GM19395 (cell line): ENCODE measurements around the gene CLEC4E.
A peak's percentile ranks its signal among the peaks of the same experiment; 100 is the strongest.
"Not testable (repeated sequence)": the region's sequence is repeated elsewhere in the genome, so short reads cannot be mapped to it uniquely, and the experiment has no call there.

Source experiments
- ATAC-seq: cut with Tn5 transposase; IDR thresholded peaks from one replicate; pipeline ENCODE4 v1.9.1; 2021; ENCODE audit warnings: mild to moderate bottlenecking, moderate library complexity; ENCODE audit not compliant: unreplicated experiment

CLEC4E gene, protein sequence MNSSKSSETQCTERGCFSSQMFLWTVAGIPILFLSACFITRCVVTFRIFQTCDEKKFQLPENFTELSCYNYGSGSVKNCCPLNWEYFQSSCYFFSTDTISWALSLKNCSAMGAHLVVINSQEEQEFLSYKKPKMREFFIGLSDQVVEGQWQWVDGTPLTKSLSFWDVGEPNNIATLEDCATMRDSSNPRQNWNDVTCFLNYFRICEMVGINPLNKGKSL

DNA sequence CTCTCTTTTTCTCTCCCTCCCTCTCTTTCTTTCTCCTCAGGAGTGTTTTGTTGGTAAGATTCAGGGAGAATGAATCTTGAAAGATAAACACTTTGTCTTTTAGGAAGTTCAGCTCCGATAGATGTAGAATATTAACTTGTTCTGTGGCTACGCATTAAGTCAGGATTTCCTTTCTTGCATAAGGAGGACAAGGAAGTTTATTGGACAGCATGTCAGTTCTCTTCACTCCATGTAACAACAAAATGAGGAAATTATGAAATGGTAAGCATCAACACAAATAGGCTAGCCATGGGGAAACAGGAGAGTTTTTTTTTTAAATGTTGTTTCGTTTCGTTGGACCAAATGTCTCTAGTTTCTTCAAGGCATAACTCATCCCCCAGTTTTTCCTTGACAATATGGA lies at the start of gene CLEC4E:
TSS of gene CLEC4E (minus strand) at position 75 of the 400 bp plus-strand sequence. CDS start 108 bp downstream, outside the sequence.
- ATAC-seq, result not testable (repeated sequence)

DNA sequence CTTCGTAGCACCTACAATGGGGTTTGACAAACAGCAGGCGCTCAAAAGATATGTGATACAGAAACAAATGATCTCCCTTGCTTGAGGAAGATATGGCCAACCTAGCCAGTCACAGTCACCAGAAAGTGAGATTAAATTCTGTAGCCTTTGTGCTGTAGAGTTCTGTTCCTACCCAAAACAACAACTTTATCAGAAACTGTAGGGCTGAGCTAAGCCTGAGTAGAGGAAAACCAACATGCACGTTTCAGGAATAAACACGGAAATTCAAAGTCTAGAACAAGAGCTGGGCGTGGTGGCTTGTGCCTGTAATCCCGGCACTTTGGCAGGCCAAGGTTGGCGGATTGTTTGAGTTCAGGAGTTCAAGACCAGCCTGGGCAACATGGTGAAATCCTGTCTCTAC lies 49.0 kb upstream of the CLEC4E start:
- no peak for ATAC-seq

DNA sequence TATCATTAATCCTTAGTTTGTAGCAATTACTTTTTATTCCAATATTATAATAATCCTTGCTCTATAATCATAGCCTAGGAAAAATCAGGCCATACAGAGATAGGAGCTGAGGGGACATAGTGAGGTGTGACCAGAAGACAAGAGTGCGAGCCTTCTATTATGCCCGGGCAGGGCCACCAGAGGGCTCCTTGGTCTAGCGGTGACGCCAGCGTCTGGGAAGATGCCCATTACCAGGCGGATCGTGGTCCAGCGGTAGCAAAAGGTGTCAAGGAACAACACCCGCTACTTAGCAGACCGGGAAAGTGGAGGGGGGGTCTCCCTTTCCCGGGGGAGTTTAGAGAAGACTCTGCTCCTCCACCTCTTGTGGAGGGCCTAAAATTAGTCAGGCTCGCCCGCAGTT lies 43.8 kb upstream of the CLEC4E start:
- not testable (repeated sequence) for ATAC-seq

DNA sequence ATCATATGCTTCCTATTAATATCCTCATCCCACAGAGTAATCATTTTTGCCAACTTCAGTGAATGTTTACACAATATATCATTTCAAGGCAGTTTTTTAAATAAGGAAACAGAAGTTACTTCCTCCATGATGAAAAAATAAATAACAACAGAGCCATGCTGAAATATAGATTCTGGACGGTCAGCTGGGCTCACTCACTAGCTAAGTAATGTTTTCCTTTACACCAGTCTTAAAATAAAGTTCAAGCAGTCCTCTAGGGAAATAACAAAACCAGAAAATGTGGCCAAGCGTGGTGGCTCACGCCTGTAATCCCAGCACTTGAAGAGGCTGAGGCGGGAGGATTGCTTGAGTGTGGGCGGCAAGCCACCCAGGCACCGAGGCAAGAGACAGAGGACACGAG lies 43.3 kb upstream of the CLEC4E start:
- ATAC-seq, result no peak

DNA sequence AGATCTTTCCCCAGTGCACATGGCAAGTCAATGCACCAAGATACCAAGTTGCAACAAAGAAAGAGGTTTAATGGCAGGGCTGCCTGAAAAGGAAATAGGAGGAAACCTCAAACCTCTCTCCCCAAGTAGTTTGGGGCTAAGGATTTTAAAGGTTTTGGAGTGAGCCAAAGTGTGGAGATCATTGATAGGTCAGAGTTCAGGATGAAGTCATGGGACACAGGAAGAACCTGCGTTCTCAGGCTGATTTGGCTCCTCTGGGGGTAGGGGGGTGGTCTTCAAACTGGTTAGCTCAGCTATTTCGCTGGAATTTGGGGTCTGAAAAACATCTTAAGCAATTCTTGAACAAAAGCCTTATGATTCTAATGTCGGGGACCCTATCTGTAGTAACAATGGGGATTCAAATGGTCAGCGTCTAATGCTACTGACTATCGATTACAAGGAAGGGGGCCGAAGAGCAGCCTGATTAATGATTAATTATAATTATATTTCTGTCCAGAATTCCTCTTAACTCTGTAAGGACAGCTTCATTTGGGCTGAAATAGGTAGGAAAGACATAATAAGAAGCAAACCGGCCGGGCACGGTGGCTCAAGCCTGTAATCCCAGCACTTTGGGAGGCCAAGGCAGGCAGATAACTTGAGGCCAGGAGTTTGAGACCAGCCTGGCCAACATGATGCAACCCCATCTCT lies 40.5 kb upstream of the CLEC4E start:
- no peak for ATAC-seq

DNA sequence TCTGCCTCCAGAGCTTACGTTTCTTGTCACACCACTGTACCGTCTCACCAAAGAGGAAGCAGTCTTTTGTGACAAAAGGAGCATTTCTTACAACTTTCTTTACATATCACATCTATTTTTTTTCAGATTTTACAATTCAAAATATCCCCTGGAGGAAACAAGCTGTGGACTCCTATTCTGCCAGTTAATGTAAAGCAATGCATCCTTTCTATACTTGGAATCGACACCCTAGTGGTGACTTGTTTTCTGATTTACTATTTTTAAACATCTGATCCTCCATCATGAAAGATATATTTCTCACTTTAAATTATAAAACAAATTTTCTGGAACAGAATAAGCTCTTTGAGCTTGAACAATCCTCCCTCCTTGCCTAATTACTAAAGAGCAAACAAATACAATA lies 37.2 kb upstream of the CLEC4E start:
- ATAC-seq, result no peak

DNA sequence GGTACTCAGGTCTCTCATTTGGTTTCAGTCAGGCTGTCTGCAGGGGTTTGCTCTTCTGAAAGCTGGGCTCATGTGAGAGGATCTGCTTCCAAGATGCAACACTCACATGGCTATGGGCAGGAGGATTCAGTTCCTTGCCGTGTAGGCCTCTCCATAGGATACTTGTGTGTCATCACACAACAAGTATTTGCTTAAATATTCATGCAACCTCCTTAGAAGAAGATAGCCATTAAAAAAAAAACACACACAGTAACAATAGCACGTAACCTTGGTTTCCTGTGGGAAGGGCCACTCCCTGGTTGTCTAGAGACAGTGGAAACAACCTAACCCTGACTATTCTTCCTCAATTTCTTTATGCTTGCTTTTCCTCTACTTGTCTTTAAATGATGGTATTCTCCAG lies 31.8 kb upstream of the CLEC4E start:
- ATAC-seq, result no peak

DNA sequence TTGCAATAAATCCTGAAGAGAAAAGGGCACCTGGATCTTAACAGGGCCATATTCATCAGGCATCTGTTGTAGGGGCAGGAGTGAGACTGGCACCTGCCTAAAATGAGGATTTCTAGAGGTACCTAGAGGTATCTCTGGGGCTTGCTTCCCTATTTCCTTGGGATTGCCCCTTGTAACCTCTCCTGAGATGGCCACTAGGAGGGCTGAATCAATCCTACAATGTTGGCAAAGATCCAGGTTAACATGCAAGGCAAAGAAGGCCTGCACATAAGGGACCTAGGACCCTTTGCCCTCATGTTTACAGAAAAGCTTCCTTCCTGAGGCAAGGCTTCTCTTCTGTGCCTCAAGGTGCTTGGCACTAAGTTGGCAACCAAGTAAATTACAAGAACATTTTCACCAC lies 25.8 kb upstream of the CLEC4E start:
- no peak for ATAC-seq

DNA sequence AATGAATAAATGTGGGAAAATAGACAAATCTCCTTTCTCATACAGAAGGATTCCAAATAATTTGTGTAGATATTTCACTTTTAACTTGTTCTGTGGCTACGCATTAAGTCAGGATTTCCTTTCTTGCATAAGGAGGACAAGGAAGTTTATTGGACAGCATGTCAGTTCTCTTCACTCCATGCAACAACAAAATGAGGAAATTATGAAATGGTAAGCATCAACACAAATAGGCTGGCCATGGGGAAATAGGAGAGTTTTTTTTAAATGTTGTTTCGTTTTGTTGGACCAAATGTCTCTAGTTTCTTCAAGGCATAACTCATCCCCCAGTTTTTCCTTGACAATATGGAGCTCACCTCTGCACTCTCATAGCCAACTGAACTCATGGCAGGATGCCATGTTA lies 25.3 kb upstream of the CLEC4E start:
- not testable (repeated sequence) for ATAC-seq

DNA sequence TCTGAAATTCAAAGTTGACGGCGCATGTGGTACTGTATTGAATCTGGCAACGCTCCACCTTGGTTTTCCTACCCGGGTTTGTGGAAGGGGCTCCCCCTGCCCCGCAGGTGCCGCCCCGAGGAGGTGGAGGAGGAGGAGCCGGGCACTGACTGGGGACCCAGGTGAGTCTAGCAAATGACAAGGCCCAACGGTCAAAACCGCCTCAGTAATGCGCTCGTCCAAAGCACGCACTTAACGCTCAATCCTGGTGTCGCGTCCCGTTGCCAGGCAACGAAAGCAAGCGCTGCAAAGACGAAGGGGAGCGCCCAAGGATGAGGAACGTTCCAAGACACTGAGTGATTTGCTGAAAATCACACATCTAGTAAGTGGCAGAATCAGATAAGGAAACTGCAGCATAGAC lies 24.0 kb upstream of the CLEC4E start:
- ATAC-seq, result no peak

DNA sequence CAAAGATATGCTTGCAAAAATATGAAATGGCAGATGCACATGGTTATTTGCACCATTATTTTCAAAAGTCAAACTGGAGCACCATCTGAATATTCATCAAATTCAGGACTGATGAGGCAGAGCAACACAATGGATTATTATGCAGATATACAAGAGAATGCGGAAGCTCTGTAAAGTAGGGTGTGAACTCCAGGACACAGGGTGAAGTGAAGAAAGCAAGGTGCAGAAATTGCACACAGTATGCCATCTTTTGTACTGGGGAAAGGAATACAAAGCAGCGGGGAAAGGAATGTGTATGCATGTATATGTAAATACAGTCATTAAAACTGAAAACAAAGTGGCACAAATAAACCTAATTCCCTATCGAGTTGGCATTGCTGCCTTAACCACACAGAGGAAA lies 22.7 kb upstream of the CLEC4E start:
- ATAC-seq, result no peak

DNA sequence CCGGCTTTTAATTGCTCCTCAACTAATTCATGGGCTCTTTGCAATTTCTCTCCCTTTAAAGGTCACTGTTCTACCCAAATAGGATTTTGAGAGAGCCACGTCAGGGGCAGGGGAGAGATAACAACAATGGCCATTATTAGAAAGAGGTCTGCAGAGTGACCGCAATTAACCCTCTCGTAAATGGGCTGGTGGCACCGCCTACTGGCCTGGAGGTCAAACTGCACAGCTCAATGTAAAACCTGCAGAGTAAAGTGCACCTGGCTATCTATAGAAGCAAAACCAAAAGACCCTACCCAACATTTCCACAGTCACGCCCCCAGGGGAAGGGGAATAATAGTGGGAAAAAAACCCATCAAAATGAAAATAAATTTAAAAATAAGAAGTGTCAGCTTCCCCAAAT lies 21.6 kb upstream of the CLEC4E start:
- ATAC-seq, result no peak

DNA sequence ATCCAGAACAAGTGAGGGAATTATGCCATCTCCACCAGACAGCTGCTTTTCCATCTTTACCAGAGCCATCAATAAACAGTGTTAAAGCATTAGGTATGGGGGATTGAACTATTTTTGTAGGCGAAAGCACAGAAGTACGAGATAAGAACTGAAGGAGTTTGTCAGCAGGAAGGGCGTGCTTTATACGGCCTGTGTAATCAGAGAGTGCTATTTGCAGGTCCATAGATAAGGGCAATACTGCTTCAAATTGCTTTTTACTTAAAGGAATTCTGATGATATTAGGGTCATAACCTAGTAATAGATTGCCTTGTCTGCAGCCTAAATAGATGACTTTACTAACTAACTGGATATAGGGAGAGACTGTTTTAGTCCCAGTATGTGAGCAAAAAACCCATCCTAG lies 20.3 kb upstream of the CLEC4E start:
- no peak for ATAC-seq

DNA sequence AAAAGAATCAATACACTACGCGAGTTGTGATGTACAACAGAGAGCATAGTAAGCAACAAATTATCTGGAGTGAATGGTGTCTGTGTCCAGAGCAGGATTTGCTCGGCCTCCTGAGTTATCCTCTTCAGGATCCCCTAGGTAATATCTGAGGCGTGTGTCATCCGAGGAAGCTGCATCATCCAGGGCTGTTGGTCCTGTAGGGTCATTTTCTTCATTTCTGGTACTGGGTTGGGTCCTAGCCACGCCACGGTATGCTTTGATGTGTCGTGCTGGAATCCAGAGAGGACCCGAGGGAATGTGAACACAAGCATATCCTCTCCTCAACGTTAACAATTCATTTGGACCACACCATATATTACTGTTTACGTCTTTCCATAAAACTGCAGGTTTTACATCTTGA lies 19.0 kb upstream of the CLEC4E start:
- no peak for ATAC-seq

DNA sequence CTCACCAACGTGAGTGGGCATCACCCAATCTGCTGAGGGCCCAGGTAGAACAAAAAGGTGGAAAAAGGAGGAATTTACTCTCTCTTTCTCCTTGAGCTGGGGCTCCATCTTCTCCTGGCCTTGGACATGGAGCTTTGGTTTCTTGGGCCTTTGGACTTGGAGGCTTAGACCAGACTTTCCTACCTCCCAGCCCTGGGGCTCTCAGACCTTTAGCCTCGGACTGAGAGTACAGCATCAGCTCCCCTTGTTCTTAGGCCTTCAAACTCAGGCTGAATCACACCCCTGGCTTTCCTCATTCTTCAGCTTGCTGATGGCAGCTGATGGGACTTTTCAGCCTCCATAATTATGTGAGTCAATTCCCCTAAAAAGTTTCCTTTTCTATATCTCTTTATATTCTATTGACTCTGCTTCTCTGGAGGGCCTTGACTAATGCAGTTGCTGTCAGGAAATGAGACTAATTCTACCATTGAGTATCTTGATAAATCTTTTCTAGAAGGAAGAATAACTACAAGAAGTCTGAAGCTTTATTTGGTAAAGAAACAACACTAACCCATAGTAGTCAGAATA lies 15.9 kb upstream of the CLEC4E start:
- ATAC-seq, result no peak

DNA sequence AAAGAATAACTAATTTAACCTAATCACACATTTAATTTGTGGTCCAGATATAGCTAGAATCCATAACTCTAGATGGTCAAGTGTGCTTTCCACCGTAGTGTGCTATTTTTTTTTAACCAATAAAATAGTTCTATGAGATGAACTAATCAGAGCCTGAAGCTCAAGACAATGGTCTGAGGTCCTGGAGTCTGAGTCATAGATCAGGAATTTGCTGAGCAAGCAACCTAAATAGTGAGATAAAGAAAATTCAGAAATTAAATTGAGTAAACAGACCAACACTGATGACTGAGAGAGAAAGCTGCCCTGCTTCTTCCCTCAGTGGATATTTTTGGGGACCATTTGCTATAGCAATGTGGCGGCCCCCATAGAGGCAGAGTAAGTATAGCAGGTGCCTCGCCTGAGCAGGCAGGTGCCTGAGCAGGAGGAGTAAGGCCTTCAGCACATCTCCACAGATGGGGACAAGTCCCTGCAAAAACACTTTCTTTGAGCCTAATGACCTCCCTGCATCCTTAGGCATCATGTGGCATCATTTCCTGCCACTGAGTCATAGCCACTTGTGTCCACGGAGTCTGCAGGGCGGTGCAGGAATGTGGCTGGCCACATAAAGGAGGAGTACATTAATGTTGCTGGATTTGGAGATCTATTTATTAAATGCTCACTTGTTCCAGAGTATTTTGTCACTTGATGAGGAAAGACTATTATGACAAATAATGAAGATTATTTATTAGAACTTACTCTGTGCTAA lies 13.9 kb upstream of the CLEC4E start:
- no peak for ATAC-seq

DNA sequence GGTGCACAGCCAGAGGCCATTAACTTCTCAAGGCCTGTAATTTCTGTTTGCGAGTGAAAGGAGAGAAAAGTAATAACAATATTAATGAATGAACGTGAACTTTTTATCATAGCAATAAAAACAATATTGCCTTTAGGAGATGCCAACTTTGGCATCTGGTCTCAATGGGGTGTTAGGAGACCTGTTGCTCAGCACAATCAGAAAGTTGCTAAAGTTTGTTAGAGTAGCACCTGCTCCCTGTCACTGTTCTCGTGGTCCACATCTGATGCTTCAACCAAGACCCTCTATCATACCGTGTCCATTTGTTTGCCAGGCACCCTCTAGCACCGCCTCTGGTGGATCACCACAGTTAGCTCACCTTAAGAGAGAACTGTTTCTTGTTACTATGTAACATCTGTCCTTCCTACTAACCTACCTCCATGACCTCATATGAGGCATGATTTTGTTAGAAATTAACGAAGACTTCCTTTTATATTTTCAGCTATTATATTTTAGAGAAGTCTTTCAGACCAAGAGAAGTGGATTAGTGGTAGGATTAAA lies 12.5 kb upstream of the CLEC4E start:
- ATAC-seq, result no peak

DNA sequence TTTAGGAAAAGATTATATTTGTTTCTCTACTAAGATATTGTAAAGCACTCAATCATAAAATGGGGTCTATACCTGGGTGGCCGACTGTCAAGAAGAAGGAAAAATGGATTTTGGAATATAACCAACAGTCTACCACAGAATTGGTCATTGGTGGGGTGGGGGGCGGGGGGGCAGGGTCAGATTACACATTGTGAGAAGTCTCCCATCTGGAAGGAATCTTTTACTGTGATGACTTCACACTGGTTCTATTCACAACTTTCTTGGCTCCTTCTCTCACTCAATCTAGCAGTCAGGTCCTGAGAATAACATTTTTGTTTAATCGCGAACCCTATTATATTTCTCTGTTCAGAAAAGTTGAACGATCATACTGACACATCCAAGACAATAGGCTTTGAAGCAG lies 8.7 kb upstream of the CLEC4E start:
- ATAC-seq, result no peak

DNA sequence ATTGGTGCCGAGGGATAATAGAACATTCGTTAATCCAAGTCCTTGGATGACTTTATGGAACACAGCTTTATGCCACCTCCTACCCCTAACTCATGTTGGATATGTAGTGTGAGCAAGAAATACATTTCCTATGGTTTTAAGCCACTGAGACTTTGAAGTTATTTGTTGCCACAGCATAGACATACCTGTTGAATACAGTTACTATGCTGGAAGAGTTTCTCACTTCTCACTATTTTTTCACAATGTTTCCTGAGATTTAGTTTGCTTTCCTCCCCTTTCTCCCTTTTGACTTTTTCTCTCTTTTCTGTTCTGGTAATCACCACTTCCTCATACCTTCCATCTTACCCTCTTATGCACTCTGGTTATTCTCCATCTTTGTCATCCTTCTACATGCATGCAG lies 7.5 kb upstream of the CLEC4E start:
- ATAC-seq, result no peak

DNA sequence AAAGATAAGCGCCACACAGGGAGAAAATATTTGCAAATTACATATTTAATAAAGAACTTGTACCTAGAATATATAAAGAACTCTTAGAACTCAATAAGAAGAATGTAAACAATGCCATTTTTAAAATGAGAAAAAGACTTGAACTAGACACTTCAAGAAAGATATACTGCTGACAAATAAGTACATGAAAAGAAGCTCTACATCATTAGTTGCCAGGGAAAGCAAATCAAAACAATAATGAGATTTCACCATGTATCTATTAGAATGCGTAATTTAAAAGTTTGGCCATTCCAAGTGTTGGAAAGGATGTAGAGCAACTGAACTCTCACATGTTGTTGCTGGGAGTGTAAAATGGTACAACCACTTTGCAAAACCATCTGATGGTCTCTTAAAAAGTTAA lies 6.9 kb upstream of the CLEC4E start:
- no peak for ATAC-seq

DNA sequence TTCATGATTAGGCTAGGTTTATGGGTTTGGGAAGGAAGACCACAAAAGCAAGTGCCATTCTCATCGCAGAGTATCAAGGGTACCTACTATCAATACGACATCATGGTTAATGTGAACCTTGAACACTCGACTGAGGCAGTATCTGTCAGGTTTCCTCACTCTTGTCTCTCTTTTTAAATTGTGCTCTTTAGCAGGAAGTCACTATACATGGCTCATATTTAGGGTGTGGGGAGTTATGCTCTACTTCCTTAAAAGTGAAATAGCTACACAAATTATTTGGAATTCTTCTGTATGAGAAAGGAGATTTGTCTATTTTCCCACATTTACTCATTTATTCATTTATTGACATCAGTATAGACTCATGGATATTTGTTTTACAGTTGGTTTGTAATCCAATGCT lies 5.9 kb upstream of the CLEC4E start:
- ATAC-seq, result no peak

DNA sequence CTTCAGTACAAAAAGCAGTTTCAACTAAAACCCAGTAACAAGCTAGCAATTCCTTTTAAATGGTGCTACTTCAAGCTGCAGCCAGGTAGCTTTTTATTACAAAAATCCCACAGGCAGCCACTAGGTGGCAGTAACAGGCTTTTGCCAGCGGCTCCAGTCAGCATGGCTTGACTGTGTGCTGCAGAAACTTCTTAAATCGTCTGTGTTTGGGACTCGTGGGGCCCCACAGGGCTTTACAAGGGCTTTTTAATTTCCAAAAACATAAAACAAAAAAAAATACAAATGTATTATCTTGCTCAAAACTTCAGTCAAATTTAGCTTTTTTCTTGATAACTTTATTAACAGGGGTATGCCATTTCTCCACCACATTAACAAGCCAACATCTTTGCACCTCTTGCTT lies 3.6 kb upstream of the CLEC4E start:
- peak; percentile 83 for ATAC-seq
